K562 (cell line): ENCODE results near the gene CFAP69. TPM values are rescaled to one million over a fixed set of nuclear protein-coding genes. Genes with fewer than 3 reads are reported as not detected.

Experiments used
- BACH1 ChIP-seq: fragments of 200-800 bp; sonication (Bioruptor generic); IDR thresholded peaks from 2 replicates; pipeline ENCODE4 v1.6.1; 2016; ENCODE audit warnings: missing genetic modification characterization, missing compliant biosample characterization
- TAF9B ChIP-seq: fragments of 450-650 bp; IDR thresholded peaks from 2 replicates; pipeline ENCODE4 v1.6.1; 2018; ENCODE audit warnings: mild to moderate bottlenecking; ENCODE audit not compliant: partially characterized antibody
- ZNF124 ChIP-seq: sonication (generic); formaldehyde crosslinking; IDR thresholded peaks from 2 replicates; pipeline ENCODE4 v1.8.1; 2022; ENCODE audit warnings: missing genetic modification reagents
- ZNF224 ChIP-seq: sonication (generic); formaldehyde crosslinking; IDR thresholded peaks from 2 replicates; pipeline ENCODE4 v1.8.0; 2022; ENCODE audit warnings: mild to moderate bottlenecking, missing genetic modification reagents
- polyA plus RNA-seq, 8 experiments: library from polyadenylated mRNA; depleted of rRNA in 4 of 8; stranded (reverse) in 5 of 8; unstranded in 3 of 8; fragments of >200 nt; fragmentation: Nextera tagmentation in 2 of 8; fragmentation: Illumina TruSeq in 1 of 8; extraction: Ambion mirVana in 2 of 8; extraction: Trizol in 1 of 8; gene quantifications; 2 replicates each; pipeline versions ENCODE4 v1.2.1 to v1.2.3, GENCODE V29; 2011 to 2014; ENCODE audit warnings: inconsistent platforms in 1 of 8, missing spikeins in 1 of 8
- total RNA-seq, 7 experiments: library from RNA; depleted of rRNA in 6 of 7; stranded (reverse); fragments of >200 nt in 6 of 7; fragmentation: Illumina TruSeq in 2 of 7; extraction: Trizol in 2 of 7; gene quantifications; 2 replicates each; pipeline versions ENCODE4 v1.2.1 to v1.2.3, GENCODE V29; 2011 to 2021; ENCODE audit warnings: low replicate concordance in 1 of 7
- TF ChIP-seq, protein P1 (sequence below): fragments of 450-650 bp; IDR thresholded peaks from 2 replicates; pipeline ENCODE4 v1.6.1; 2016; ENCODE audit warnings: mild to moderate bottlenecking, moderate library complexity
- TF ChIP-seq, protein P2 (sequence below): fragments of 450-650 bp; IDR thresholded peaks from 2 replicates; pipeline ENCODE4 v1.6.1; 2014; ENCODE audit warnings: low read depth, mild to moderate bottlenecking, moderate library complexity, borderline replicate concordance
- TF ChIP-seq, protein P3 (sequence below): fragments of 200-800 bp; sonication (Bioruptor generic); IDR thresholded peaks from 2 replicates; pipeline ENCODE4 v1.6.1; 2016; ENCODE audit warnings: missing genetic modification characterization, missing compliant biosample characterization

CFAP69 gene
- total and polyA plus RNA-seq, 9 of the 15 experiments (the other 6 are each of a cell fraction or from before 2014, with no cell fraction given), result 0.24 to 5.1 (median 1.7) TPM

- TF ChIP-seq, protein P1, sequence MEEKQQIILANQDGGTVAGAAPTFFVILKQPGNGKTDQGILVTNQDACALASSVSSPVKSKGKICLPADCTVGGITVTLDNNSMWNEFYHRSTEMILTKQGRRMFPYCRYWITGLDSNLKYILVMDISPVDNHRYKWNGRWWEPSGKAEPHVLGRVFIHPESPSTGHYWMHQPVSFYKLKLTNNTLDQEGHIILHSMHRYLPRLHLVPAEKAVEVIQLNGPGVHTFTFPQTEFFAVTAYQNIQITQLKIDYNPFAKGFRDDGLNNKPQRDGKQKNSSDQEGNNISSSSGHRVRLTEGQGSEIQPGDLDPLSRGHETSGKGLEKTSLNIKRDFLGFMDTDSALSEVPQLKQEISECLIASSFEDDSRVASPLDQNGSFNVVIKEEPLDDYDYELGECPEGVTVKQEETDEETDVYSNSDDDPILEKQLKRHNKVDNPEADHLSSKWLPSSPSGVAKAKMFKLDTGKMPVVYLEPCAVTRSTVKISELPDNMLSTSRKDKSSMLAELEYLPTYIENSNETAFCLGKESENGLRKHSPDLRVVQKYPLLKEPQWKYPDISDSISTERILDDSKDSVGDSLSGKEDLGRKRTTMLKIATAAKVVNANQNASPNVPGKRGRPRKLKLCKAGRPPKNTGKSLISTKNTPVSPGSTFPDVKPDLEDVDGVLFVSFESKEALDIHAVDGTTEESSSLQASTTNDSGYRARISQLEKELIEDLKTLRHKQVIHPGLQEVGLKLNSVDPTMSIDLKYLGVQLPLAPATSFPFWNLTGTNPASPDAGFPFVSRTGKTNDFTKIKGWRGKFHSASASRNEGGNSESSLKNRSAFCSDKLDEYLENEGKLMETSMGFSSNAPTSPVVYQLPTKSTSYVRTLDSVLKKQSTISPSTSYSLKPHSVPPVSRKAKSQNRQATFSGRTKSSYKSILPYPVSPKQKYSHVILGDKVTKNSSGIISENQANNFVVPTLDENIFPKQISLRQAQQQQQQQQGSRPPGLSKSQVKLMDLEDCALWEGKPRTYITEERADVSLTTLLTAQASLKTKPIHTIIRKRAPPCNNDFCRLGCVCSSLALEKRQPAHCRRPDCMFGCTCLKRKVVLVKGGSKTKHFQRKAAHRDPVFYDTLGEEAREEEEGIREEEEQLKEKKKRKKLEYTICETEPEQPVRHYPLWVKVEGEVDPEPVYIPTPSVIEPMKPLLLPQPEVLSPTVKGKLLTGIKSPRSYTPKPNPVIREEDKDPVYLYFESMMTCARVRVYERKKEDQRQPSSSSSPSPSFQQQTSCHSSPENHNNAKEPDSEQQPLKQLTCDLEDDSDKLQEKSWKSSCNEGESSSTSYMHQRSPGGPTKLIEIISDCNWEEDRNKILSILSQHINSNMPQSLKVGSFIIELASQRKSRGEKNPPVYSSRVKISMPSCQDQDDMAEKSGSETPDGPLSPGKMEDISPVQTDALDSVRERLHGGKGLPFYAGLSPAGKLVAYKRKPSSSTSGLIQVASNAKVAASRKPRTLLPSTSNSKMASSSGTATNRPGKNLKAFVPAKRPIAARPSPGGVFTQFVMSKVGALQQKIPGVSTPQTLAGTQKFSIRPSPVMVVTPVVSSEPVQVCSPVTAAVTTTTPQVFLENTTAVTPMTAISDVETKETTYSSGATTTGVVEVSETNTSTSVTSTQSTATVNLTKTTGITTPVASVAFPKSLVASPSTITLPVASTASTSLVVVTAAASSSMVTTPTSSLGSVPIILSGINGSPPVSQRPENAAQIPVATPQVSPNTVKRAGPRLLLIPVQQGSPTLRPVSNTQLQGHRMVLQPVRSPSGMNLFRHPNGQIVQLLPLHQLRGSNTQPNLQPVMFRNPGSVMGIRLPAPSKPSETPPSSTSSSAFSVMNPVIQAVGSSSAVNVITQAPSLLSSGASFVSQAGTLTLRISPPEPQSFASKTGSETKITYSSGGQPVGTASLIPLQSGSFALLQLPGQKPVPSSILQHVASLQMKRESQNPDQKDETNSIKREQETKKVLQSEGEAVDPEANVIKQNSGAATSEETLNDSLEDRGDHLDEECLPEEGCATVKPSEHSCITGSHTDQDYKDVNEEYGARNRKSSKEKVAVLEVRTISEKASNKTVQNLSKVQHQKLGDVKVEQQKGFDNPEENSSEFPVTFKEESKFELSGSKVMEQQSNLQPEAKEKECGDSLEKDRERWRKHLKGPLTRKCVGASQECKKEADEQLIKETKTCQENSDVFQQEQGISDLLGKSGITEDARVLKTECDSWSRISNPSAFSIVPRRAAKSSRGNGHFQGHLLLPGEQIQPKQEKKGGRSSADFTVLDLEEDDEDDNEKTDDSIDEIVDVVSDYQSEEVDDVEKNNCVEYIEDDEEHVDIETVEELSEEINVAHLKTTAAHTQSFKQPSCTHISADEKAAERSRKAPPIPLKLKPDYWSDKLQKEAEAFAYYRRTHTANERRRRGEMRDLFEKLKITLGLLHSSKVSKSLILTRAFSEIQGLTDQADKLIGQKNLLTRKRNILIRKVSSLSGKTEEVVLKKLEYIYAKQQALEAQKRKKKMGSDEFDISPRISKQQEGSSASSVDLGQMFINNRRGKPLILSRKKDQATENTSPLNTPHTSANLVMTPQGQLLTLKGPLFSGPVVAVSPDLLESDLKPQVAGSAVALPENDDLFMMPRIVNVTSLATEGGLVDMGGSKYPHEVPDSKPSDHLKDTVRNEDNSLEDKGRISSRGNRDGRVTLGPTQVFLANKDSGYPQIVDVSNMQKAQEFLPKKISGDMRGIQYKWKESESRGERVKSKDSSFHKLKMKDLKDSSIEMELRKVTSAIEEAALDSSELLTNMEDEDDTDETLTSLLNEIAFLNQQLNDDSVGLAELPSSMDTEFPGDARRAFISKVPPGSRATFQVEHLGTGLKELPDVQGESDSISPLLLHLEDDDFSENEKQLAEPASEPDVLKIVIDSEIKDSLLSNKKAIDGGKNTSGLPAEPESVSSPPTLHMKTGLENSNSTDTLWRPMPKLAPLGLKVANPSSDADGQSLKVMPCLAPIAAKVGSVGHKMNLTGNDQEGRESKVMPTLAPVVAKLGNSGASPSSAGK, result peak; percentile 62
- TF ChIP-seq ZNF124 (no peak), BACH1 (tag) (no peak), ZNF224 (CRISPR knock-in tag) (no peak), TAF9B (no peak)
- TF ChIP-seq, protein P2, sequence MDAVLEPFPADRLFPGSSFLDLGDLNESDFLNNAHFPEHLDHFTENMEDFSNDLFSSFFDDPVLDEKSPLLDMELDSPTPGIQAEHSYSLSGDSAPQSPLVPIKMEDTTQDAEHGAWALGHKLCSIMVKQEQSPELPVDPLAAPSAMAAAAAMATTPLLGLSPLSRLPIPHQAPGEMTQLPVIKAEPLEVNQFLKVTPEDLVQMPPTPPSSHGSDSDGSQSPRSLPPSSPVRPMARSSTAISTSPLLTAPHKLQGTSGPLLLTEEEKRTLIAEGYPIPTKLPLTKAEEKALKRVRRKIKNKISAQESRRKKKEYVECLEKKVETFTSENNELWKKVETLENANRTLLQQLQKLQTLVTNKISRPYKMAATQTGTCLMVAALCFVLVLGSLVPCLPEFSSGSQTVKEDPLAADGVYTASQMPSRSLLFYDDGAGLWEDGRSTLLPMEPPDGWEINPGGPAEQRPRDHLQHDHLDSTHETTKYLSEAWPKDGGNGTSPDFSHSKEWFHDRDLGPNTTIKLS, result 0 out of 2 replicates have a peak, but pooled peaks have one; percentile 35
- TF ChIP-seq, protein P3, sequence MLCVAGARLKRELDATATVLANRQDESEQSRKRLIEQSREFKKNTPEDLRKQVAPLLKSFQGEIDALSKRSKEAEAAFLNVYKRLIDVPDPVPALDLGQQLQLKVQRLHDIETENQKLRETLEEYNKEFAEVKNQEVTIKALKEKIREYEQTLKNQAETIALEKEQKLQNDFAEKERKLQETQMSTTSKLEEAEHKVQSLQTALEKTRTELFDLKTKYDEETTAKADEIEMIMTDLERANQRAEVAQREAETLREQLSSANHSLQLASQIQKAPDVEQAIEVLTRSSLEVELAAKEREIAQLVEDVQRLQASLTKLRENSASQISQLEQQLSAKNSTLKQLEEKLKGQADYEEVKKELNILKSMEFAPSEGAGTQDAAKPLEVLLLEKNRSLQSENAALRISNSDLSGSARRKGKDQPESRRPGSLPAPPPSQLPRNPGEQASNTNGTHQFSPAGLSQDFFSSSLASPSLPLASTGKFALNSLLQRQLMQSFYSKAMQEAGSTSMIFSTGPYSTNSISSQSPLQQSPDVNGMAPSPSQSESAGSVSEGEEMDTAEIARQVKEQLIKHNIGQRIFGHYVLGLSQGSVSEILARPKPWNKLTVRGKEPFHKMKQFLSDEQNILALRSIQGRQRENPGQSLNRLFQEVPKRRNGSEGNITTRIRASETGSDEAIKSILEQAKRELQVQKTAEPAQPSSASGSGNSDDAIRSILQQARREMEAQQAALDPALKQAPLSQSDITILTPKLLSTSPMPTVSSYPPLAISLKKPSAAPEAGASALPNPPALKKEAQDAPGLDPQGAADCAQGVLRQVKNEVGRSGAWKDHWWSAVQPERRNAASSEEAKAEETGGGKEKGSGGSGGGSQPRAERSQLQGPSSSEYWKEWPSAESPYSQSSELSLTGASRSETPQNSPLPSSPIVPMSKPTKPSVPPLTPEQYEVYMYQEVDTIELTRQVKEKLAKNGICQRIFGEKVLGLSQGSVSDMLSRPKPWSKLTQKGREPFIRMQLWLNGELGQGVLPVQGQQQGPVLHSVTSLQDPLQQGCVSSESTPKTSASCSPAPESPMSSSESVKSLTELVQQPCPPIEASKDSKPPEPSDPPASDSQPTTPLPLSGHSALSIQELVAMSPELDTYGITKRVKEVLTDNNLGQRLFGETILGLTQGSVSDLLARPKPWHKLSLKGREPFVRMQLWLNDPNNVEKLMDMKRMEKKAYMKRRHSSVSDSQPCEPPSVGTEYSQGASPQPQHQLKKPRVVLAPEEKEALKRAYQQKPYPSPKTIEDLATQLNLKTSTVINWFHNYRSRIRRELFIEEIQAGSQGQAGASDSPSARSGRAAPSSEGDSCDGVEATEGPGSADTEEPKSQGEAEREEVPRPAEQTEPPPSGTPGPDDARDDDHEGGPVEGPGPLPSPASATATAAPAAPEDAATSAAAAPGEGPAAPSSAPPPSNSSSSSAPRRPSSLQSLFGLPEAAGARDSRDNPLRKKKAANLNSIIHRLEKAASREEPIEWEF (CRISPR knock-in tag), result no peak
These were observed at the start of gene CFAP69 (continued) for GRCh38 chr7:90244909-90245851.
